GM19463 (cell line): Measurements from ENCODE around the gene GLG1.
"Not testable (repeated sequence)": the region's sequence is repeated elsewhere in the genome, so short reads cannot be mapped to it uniquely, and the experiment has no call there.

Experiments
- ATAC-seq: cut with Tn5 transposase; IDR thresholded peaks from one replicate; pipeline ENCODE4 v1.9.1; 2021; ENCODE audit warnings: mild to moderate bottlenecking, moderate library complexity; ENCODE audit not compliant: unreplicated experiment

Gene GLG1

GRCh38 chr16:74606521-74607309 is at the start of gene GLG1:
Gene GLG1, minus strand, starts transcription at chr16:74607114. Its CDS starts 20 bp downstream, at chr16:74607094.
- peak; percentile 96 for ATAC-seq

- no peak for ATAC-seq
Observed at GRCh38 chr16:74654536-74655050, 47.7 kb upstream of the GLG1 start.

GRCh38 chr16:74652883-74653282 is 46.0 kb upstream of the GLG1 start:
- ATAC-seq = not testable (repeated sequence)

GRCh38 chr16:74652249-74652648 is 45.3 kb upstream of the GLG1 start:
- ATAC-seq = no peak

- ATAC-seq = no peak
Observed at GRCh38 chr16:74651841-74652240, 44.9 kb upstream of the GLG1 start.

GRCh38 chr16:74650966-74651567 is 44.2 kb upstream of the GLG1 start:
- no peak for ATAC-seq

- ATAC-seq = no peak
Observed at GRCh38 chr16:74649839-74650504, 43.1 kb upstream of the GLG1 start.

- ATAC-seq = no peak
Observed at GRCh38 chr16:74641969-74642368, 35.1 kb upstream of the GLG1 start.

- ATAC-seq = no peak
Observed at GRCh38 chr16:74637742-74638453, 31.0 kb upstream of the GLG1 start.

- ATAC-seq = no peak
Observed at GRCh38 chr16:74635303-74635702, 28.4 kb upstream of the GLG1 start.

GRCh38 chr16:74633686-74634085 is 26.8 kb upstream of the GLG1 start:
- no peak for ATAC-seq

GRCh38 chr16:74627506-74628220 is 20.7 kb upstream of the GLG1 start:
- no peak for ATAC-seq

- peak; percentile 55 for ATAC-seq
Observed at GRCh38 chr16:74626741-74627416, 20.0 kb upstream of the GLG1 start.

GRCh38 chr16:74625500-74626350 is 18.8 kb upstream of the GLG1 start:
- no peak for ATAC-seq

GRCh38 chr16:74623839-74624235 is 16.9 kb upstream of the GLG1 start:
- no peak for ATAC-seq

GRCh38 chr16:74623214-74623838 is 16.4 kb upstream of the GLG1 start:
- ATAC-seq = no peak

- no peak for ATAC-seq
Observed at GRCh38 chr16:74622005-74622404, 15.1 kb upstream of the GLG1 start.

GRCh38 chr16:74617206-74617788 is 10.4 kb upstream of the GLG1 start:
- ATAC-seq = no peak
